DOHH2 (cell line): ENCODE results near the gene SPESP1.

Source experiments
- EZH2phosphoT487 ChIP-seq: fragments of 200-600 bp; sonication (generic); IDR thresholded peaks from 2 replicates; pipeline ENCODE4 v1.6.1; 2017; ENCODE audit warnings: borderline replicate concordance, mild to moderate bottlenecking, antibody characterized with exemption, low read length, moderate library complexity, mixed read lengths
- TF ChIP-seq, protein P1 (sequence below): fragments of 200-600 bp; sonication (generic); IDR thresholded peaks from one replicate; pipeline ENCODE4 v1.5.1; 2014; ENCODE audit warnings: antibody characterized with exemption, mild to moderate bottlenecking, low read depth, low read length; ENCODE audit not compliant: poor library complexity, severe bottlenecking

DNA sequence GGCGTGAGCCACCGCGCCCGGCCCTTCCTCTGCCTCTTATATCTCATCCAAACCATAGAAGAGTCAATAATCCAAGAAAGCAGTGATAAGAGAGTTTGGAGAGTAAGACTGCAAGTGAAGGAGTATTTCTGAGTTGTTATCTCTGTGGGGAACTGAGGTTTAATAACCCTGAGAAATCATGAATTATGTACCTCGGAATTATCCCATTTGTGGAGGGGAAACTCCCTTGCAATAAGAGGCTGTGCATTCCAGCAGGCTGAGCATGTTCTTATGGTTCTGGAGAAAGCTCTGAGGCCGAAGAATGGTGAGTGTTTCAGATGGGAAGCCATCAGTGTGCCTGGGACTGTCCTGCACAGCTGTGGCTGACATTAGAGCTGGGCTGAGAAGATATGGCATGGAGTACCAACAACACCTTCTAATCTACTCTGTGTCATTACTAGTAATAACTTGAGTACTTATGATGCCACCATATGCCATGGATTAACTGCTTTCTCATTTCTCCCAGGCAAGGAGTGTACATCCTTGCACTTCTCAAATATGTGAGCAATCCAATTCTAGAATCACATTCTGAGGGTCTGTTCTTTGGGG lies 52.7 kb downstream of the SPESP1 start:
- TF ChIP-seq, protein P1, sequence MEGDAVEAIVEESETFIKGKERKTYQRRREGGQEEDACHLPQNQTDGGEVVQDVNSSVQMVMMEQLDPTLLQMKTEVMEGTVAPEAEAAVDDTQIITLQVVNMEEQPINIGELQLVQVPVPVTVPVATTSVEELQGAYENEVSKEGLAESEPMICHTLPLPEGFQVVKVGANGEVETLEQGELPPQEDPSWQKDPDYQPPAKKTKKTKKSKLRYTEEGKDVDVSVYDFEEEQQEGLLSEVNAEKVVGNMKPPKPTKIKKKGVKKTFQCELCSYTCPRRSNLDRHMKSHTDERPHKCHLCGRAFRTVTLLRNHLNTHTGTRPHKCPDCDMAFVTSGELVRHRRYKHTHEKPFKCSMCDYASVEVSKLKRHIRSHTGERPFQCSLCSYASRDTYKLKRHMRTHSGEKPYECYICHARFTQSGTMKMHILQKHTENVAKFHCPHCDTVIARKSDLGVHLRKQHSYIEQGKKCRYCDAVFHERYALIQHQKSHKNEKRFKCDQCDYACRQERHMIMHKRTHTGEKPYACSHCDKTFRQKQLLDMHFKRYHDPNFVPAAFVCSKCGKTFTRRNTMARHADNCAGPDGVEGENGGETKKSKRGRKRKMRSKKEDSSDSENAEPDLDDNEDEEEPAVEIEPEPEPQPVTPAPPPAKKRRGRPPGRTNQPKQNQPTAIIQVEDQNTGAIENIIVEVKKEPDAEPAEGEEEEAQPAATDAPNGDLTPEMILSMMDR = no peak
- no peak for TF ChIP-seq EZH2phosphoT487
